A673 (cell line): ENCODE measurements around the gene CHEK1. TPM values are rescaled to one million over a fixed set of nuclear protein-coding genes. Genes with fewer than 3 reads are reported as not detected.
"Not testable (repeated sequence)": the region's sequence is repeated elsewhere in the genome, so short reads cannot be mapped to it uniquely, and the experiment has no call there.

ENCODE experiments used
- Bru-seq: library from RNA; stranded (reverse); fragments of 400-500 nt; gene quantifications from one replicate; lab custom pipeline; 2021; lab: Mats Ljungman, UMichigan
- BruChase-seq, 2 experiments: library from RNA; stranded (reverse); fragments of 400-500 nt; gene quantifications; one replicate each; lab custom pipeline; 2021; lab: Mats Ljungman, UMichigan
- BruUV-seq: library from RNA; stranded (reverse); fragments of 400-500 nt; replicated peaks from 2 replicates; lab custom pipeline; 2021; lab: Mats Ljungman, UMichigan
- CTCF ChIA-PET: fragments of 300-600 bp; sonication (Branson Sonifier 250); formaldehyde crosslinking; loops from one replicate; lab custom pipeline; 2022; ENCODE audit warnings: antibody characterized with exemption; lab: Charles Lee
- POLR2A ChIA-PET: fragments of 300-600 bp; sonication (Branson Sonifier 250); formaldehyde crosslinking; loops from one replicate; lab custom pipeline; 2022; ENCODE audit warnings: antibody characterized with exemption; ENCODE audit not compliant: low non-redundant PET; lab: Charles Lee
- DNase-seq: peaks from one replicate; pipeline ENCODE4 v3.0.0-alpha.2; 2015; ENCODE audit warnings: low spot score
- H3K27ac ChIP-seq: fragments of 200-600 bp; sonication (generic); 2 replicates; pipeline ENCODE4 v1.5.1; 2016; ENCODE audit warnings: mixed run types, low read depth, mild to moderate bottlenecking, mixed read lengths, antibody characterized with exemption, low read length; ENCODE audit not compliant: poor library complexity, severe bottlenecking
- H3K27me3 ChIP-seq: fragments of 200-600 bp; sonication (generic); replicated peaks from 2 replicates; pipeline ENCODE4 v1.6.1; 2017; ENCODE audit warnings: mixed run types, low read depth, mild to moderate bottlenecking, mixed read lengths, antibody characterized with exemption, low read length; ENCODE audit not compliant: insufficient read depth, poor library complexity
- H3K36me3 ChIP-seq: fragments of 200-600 bp; sonication (generic); 2 replicates; pipeline ENCODE4 v1.6.1; 2016; ENCODE audit warnings: mixed run types, mild to moderate bottlenecking, mixed read lengths, antibody characterized with exemption, low read length; ENCODE audit not compliant: insufficient read depth, poor library complexity, severe bottlenecking
- H3K4me1 ChIP-seq: fragments of 200-600 bp; sonication (generic); 2 replicates; pipeline ENCODE4 v1.6.1; 2017; ENCODE audit warnings: mixed run types, mild to moderate bottlenecking, mixed read lengths, antibody characterized with exemption, low read length; ENCODE audit not compliant: insufficient read depth, poor library complexity, severe bottlenecking
- H3K4me3 ChIP-seq: fragments of 200-600 bp; sonication (generic); 2 replicates; pipeline ENCODE4 v1.5.1; 2016; ENCODE audit warnings: low read depth, mixed run types, mild to moderate bottlenecking, mixed read lengths, low read length; ENCODE audit not compliant: poor library complexity, severe bottlenecking
- H3K9me3 ChIP-seq: fragments of 200-600 bp; sonication (generic); 2 replicates; pipeline ENCODE4 v1.6.1; 2016; ENCODE audit warnings: mixed run types, low read depth, mild to moderate bottlenecking, mixed read lengths, antibody characterized with exemption, low read length; ENCODE audit not compliant: poor library complexity, severe bottlenecking
- EZH2 ChIP-seq: fragments of 200-600 bp; sonication (generic); IDR thresholded peaks from 2 replicates; pipeline ENCODE4 v1.6.1; 2017; ENCODE audit warnings: borderline replicate concordance, low read depth, mild to moderate bottlenecking, mixed read lengths, antibody characterized with exemption, low read length; ENCODE audit not compliant: poor library complexity, severe bottlenecking
- intact Hi-C: fragments of 100-400 bp; cut with micrococcal nuclease; formaldehyde crosslinking; loops from one replicate; pipeline ENCODE4 v1.10.0; 2022; ENCODE audit not compliant: unreplicated experiment
- long read RNA-seq: library from polyadenylated mRNA; stranded (forward); transcript quantifications from one replicate; pipeline ENCODE4 v2.0.0, GENCODE V29; 2022
- total RNA-seq: library from RNA; stranded (reverse); gene quantifications from 2 replicates; pipeline ENCODE4 v1.2.3, GENCODE V29; 2021
- TF ChIP-seq, protein P1 (sequence below): fragments of 300-800, 200-600 bp; sonication (generic); conservative IDR thresholded peaks from 2 replicates; pipeline ENCODE4 v1.5.1; 2017; ENCODE audit warnings: low read depth, mild to moderate bottlenecking, antibody characterized with exemption, low read length, moderate library complexity, mixed read lengths

Gene CHEK1
- total RNA-seq (135 and 146 TPM in 2 replicates), Bru-seq, nascent RNA (percentile 97 among the genes with signal in this experiment), BruChase-seq, experiment 1, labeled RNA remaining after a 2-hour chase (percentile 96 among the genes with signal in this experiment), BruChase-seq, experiment 2, labeled RNA remaining after a 6-hour chase (percentile 96 among the genes with signal in this experiment)
- long read RNA-seq, full-length matches to known transcripts = 43 of 86 reads
- long read RNA-seq, partial matches to known transcripts = 13 of 86 reads
- long read RNA-seq, other reads (novel, unspliced or antisense) = 30 of 86 reads

DNA sequence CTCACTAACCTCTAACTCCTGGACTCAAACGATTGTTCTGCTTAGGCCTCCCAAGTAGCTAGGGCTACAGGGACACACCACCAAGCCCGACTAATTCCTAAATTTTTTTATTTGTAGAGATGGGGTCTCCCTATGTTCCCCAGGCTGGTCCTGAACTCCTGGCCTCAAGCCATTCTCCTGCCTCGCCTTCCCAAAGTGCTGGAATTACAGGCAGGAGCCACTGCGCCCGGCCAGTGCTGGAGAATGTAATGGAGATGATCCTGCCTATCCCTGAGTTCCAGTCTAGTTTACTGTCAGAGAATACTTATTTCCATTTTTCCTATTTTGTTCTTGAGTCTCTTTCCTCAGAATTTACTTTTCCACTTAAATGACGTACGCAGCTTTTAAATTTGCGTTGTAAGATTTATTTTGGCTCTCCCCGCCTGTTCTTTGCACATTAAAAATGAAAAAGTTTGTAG is at the start of gene CHEK1:
Gene CHEK1 (plus strand): TSS at position 408 of the 458 bp plus-strand sequence. CDS start 1,606 bp downstream, outside the sequence.
- Histone ChIP-seq H3K27ac (peak within 1 kb of the TSS; percentile 90), H3K36me3 (peaks cover 47% of the 10 kb centered on the region), H3K9me3 (no peaks in the 10 kb centered on the region), H3K4me1 (peaks cover 19% of the 10 kb centered on the region), H3K4me3 (peak within 1 kb of the TSS; percentile 59), H3K27me3 (no peaks in the 10 kb centered on the region)
- DNase-seq = no peak
- intact Hi-C loops = loop anchor here (1.0 kb wide), 1 partner anchor 32 kb away; the partner anchor contains the start of gene STT3A
- BruUV-seq = no TSS peak
- ChIA-PET CTCF (no interaction called here), POLR2A (no interaction called here)
- TF ChIP-seq, protein P1, sequence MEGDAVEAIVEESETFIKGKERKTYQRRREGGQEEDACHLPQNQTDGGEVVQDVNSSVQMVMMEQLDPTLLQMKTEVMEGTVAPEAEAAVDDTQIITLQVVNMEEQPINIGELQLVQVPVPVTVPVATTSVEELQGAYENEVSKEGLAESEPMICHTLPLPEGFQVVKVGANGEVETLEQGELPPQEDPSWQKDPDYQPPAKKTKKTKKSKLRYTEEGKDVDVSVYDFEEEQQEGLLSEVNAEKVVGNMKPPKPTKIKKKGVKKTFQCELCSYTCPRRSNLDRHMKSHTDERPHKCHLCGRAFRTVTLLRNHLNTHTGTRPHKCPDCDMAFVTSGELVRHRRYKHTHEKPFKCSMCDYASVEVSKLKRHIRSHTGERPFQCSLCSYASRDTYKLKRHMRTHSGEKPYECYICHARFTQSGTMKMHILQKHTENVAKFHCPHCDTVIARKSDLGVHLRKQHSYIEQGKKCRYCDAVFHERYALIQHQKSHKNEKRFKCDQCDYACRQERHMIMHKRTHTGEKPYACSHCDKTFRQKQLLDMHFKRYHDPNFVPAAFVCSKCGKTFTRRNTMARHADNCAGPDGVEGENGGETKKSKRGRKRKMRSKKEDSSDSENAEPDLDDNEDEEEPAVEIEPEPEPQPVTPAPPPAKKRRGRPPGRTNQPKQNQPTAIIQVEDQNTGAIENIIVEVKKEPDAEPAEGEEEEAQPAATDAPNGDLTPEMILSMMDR = no peak
- no peak for TF ChIP-seq EZH2

DNA sequence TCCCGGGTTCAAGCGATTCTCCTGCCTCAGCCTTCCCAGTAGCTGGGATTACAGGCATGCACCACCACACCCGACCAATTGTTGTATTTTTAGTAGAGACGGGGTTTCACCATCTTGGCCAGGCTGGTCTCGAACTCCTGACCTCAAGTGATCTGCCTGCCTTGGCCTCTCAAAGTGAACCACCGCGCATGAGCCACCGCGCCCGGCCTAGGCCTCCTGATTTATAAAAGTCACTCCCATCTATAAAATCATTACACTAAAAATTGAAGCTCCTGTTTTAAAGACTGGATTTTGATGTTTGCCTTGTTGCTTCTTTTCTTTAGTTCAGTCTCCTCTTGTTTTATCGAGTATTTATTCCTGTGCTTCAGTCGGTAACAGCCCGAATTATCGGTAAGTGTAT is 47.8 kb upstream of the CHEK1 start:
- H3K36me3 ChIP-seq = peaks cover 93% of the 10 kb centered on the region
- intact Hi-C loops, H3K27me3 ChIP-seq, H3K4me3 ChIP-seq, H3K27ac ChIP-seq, H3K9me3 ChIP-seq, H3K4me1 ChIP-seq, DNase-seq, BruUV-seq, CTCF ChIA-PET, POLR2A ChIA-PET: not testable (repeated sequence)

DNA sequence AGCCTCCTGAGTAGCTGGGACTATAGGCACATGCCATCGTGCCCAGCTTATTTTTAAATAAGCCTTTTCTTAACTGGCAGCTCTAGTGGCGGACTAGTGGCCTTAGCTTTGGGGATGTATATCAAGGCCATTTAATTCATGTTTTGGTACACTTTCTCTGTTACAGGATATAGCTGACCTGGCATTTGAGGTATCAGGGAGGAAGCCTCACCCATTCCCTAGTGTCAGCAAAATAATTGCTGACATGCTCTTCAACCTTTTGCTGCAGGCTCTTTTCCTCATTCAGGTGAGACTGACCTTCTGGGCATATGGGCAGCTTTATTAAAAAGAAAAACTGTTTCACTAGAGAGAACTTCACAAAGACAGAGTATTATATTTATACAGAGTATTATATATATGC is 46.2 kb upstream of the CHEK1 start:
- Histone ChIP-seq H3K9me3 (no peaks in the 10 kb centered on the region), H3K4me1 (no peaks in the 10 kb centered on the region), H3K27ac (no peak overlapping the region), H3K4me3 (no peak overlapping the region), H3K36me3 (peaks cover 94% of the 10 kb centered on the region), H3K27me3 (no peaks in the 10 kb centered on the region)
- ChIA-PET CTCF (no interaction called here), POLR2A (no interaction called here)
- BruUV-seq = no TSS peak
- DNase-seq = no peak
- intact Hi-C loops = no loop called here
- TF ChIP-seq, protein P1 = no peak
- TF ChIP-seq EZH2 = no peak

DNA sequence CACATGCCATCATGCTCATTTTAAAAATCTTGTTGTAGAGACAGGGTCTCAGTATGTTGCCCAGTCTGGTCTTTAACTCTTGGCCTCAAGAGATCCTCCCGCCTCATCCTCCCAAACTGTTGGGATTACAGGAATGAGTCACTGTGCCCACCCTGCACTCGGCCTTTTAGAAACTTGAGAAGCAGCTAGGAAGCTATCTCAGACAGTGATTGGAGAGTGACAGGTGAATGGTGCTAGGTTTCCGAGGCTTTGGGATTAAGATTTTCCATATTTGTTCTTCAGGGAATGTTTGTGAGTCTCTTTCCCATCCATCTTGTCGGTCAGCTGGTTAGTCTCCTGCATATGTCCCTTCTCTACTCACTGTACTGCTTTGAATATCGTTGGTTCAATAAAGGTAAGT is 45.2 kb upstream of the CHEK1 start:
- Histone ChIP-seq H3K9me3 (no peaks in the 10 kb centered on the region), H3K4me3 (no peak overlapping the region), H3K4me1 (no peaks in the 10 kb centered on the region), H3K27ac (no peak overlapping the region), H3K36me3 (peaks cover 95% of the 10 kb centered on the region), H3K27me3 (no peaks in the 10 kb centered on the region)
- no peak for DNase-seq
- BruUV-seq = no TSS peak
- CTCF ChIA-PET = no interaction called here
- no peak for TF ChIP-seq EZH2
- TF ChIP-seq, protein P1 = no peak
- POLR2A ChIA-PET = no interaction called here
- intact Hi-C loops = no loop called here
